HG02973 (cell line): ENCODE measurements around the gene TMEM143.

Source experiments
- ATAC-seq: cut with Tn5 transposase; IDR thresholded peaks from one replicate; pipeline ENCODE4 v1.9.1; 2021; ENCODE audit warnings: moderate library complexity; ENCODE audit not compliant: unreplicated experiment

The TMEM143 gene

DNA sequence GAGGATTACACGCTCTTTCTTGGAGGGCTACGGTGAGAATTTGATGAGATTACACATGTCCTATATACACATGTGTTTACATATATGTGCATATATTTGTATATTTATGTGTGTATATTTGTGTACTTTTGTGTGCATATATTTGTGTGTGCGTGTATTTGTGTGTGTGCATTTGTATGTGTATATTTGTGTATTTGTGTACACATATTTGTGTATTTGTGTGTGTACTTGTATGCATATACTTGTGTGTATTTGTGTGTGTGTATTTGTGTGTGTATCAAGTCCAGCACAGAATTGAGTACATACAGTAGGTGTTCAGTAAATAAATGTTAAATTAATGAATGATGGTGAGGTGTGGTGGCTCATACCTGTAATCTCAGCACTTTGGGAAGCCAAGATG is 1.8 kb downstream of the TMEM143 start:
- ATAC-seq, result no peak

DNA sequence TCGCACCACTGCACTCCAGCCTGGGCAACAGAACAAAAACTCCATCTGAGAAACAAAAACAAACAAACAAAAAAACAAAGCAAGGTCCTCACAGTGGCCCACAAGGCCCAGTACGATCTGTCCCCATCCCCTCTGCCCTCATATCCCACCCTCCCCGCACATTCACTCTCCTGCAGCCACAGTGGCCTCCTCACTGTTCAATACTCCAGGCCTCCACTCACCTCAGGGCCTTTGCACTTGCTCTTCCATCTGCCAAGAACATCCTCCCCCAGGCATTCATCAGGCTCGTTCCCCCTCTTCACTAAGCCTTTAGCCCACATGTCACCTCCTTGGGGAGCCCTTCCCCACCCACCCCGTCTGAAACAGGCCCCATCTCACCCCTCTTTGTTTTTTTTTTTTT is 4.6 kb downstream of the TMEM143 start:
- no peak for ATAC-seq

DNA sequence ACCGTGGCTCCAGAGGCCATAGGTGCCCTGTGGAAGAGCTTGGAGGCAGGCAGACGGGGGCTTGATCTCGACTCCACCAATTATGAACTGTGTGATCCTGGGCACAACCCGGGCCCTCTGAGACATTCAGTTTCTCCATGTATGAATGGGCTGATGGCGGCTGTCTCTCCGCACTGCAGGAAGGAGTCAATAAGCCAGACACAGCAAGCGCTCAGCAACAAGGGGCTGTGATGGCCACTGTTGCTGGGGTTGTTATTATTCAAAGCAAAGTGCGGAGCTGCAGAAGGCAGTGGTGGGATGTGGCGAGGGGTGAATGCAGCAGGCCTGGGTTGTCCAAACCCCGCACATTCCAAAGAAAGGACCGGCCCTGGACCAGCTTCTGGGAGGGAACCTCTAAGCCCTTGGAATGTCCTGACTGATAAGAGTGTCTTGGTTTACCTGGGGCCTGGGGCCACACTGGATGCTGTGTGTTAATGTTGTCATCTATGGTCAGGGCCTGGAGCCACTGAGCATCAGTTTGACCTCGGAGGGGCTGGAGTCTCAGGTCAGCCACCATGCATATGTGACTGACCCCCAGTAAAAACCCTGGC is 8.3 kb downstream of the TMEM143 start:
- ATAC-seq, result no peak

DNA sequence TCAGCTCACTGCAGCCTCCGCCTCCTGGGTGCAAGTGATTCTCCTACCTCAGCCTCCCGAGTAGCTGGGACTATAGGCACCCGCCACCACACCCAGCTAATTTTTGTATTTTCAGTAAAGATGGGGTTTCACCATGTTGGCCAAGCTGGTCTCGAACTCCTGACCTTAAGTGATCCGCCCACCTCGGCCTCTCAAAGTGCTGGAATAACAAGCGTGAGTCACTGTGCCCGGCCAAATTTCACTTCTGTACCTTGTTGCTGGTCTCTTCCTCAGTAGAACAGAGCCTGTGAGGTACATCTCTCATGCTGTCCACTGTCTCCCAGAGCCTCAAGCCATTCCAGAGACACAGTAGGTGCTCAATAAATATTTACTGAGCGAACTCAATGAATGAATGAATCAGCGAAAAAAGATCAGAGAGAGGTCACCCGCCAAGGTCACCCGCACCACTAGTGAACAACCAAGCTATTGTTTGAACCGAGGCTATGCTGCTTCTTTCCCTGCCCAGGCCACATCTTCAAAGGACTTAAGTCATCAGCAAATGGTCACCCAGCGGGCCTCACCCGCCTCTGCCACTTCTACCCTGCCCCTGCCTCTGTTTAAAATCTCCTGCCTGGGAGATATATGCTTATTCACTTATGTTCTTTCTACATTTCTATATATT is 9.3 kb downstream of the TMEM143 start:
- no peak for ATAC-seq

DNA sequence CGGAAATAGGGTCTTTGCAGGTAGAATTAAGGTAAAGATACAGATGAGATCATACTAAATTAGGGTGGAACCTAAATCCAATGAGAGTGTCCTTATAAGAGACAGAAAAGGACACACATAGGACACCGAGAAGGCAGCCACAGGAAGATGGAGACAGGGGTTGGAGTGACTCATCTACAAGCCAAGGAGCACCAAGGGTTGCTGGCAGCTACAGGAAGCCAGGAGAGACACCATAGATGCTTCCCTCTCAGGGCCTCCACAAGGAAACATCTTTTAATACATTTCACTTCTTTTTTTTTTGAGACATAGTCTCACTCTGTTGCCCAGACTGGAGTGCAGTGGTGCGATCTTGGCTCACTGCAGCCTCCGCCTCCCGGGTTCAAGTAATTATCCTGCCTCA is 10.1 kb downstream of the TMEM143 start:
- no peak for ATAC-seq

DNA sequence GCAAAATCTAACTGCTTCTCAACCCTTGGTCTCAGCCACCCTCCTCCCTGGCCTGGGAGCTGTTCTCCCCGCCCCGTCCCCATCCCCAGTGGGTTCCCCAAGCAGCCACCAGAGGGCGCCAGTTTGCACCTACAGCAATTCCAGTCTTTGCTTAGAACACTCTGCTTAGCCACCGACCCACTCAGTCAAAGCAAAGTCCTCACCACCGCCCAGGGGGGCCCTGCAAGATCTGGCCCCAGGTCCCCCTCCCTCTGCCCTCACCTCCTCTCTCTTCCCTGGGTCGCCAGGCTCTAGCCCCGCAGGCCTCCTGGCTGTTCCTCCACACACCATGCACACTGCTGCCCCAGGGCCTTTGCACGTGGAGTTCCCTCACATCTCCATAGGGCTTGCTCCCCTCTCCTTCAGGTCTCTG is 12.4 kb downstream of the TMEM143 start:
- ATAC-seq, result no peak

DNA sequence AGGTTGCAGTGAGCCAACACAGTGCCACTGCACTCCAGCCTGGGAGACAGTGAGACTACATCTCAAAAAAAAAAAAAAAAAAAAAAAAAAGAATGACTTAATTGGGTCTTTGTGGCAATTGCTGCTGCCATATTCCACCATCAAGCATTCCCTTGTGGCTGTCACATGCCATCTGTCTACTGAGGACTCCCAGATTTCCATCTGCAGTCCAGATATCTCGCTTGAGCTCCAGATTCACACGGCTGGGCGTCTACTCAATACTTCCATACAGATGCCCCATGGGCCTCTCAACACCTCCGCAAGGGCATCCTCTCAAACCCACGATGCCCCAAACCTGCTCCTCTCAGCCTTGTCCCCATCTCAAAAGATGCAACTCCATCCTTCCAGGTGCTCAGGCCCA is 12.9 kb downstream of the TMEM143 start:
- ATAC-seq, result no peak

DNA sequence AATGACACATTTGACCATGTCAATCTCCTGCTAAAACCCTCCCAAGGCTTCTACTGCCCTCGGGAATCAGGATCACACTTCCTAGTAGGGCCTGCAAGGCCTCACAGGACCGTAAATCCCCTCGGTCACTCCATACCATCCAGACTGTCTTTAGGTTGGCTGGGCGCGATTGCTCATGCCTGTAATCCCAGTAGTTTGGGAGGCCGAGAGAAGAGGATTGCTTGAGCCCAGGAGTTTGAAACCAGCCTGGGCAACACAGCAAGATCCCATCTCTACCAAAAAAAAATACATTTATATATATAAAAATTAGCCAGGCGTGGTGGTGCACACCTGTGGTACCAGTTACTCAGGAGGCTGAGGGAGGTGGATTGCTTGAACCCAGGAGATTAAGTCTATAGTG is 15.0 kb downstream of the TMEM143 start:
- ATAC-seq, result no peak

DNA sequence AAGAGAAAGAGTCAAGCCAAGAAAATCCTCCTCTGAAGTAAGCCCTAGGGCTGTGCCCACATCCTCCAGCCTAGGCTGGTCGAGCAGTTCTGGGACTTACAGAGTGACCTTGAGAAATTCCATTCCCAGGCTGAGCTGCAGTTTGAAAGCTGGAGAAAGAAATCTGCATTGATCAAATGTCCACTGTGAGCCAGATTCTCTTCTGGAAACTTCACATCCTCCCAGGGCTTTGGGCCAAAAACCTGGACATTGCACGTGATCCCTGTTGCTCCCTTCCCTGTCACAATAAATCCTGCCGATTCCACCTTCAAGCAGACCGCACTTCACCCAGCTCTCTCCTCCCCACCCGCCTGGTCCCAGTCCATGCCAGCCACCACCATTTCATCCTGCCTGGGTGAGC is 15.7 kb downstream of the TMEM143 start:
- ATAC-seq, result no peak

DNA sequence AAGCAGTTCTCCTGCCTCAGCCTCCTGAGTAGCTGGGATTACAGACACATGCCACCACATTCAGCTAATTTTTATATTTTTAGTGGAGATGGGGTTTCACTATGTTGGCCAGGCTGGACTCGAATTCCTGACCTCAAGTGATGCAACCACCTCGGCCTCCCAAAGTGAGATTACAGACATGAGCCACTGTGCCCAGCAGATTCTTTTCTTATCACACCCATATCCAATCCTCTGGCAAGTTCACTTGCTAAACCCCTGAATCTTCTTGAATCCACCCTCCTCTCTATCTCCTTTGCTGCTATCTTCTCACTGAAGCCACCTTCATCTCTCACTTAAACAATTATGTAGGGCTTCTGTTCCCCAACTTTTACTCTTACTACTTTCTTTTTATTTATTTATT is 17.5 kb downstream of the TMEM143 start:
- ATAC-seq, result no peak

DNA sequence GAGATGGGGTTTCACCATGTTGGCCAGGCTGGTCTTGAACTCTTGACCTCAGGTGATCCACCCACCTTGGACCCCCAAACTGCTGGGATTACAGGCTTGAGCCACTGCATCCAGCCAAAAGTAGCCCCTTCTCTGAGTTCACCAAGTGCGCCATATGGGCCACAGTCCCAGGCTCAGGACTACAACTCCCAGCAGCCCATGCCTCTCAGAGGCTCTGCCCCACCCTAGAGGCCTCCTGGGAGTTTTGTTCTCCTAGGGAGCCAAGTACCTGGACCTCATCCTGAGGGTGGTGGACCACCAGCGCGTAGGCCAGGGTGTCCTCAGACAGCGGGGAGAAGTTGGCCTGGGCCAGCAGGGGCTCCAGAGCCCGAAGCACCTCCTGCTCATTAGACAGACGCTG is 18.8 kb downstream of the TMEM143 start:
- no peak for ATAC-seq

DNA sequence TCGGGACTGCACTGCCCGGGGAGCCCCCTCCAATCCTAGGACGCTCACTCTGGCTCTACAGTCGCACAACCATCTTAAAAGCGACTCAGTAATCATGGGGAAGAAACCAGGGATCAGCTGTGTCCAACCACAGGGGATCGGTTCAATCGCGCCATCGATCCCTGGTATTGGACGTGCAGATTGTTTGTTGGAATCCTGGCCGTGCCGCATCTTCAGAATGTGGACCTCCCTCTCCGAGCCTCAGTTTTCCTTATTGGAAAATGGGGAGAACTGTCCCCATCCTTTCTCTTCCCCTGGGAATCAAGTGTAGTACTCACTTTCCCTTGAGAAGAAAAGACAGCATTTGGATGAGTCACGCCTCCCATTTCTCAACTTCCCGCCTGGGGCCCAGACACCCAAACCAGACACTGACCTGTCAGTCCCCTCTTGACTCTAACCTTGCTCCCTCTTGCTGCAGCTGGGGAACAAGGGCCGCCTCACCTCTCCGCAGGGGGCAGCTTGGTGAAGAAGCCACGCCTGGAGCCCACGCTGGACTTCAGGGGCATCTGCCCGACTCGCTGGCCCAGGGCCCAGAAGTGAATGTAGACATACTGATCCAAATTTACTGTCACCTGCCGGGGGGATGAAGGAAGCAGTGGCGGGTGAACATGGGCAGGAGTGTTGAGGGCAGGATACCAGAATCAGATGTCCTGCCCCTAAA is 20.7 kb downstream of the TMEM143 start:
- ATAC-seq, result no peak

DNA sequence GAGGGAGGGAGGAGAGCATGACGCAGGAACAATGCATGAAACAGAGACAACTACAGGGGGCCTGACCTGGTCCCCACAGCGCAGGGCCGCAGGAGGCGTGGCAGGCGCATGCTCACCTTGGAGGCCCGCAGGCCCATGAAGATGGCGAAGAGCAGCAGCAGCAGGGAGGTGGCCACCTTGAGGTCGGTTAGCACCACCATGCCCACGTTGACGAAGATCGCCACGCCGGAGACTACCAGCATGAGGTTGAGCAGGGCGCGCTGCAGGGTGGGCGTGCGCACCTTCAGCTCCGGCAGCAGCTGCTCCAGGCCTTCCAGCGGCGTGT is 21.4 kb downstream of the TMEM143 start:
- no peak for ATAC-seq

DNA sequence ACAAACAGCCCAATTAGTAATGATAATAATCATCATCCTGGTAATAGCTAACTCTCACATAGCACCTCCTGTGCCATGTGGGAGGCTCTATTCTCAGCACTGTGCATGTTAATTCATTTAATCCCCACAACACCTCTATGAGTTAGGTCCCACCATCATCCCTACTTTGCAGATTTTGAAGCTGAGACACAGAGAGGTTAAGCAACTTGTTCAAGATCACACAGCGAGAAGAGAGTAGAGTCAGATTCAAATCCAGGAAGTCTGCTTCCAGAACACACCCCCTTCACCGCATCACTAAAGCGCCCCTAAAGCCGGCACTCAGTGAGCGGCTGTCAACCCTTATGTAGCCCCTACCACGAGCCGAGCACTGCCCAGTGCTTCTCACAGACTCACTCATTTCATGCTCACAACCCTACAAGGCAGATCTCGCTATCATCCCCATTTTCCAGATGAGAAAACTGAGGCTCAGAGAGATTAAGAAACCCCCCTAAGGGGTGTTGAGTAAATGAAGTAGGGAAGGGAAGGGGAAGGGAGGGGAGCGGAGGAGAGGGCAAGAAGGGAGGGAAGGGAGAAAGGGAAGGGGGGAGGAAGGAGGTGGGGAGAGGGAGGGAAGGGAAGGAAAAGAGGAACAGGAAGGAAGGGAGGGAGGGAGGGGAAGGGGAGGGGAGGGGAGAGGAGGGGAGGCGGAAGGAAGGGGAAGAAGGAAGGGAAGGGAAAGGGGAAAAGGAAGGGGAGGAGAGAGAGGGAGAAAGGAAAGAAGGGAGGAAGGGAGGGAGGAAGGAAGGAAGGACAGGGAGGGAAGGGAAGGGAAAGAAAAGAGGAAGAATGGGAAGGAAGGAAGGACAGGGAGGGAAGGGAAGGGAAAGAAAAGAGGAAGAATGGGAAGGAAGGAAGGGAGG is 22.0 kb downstream of the TMEM143 start:
- ATAC-seq, result no peak

DNA sequence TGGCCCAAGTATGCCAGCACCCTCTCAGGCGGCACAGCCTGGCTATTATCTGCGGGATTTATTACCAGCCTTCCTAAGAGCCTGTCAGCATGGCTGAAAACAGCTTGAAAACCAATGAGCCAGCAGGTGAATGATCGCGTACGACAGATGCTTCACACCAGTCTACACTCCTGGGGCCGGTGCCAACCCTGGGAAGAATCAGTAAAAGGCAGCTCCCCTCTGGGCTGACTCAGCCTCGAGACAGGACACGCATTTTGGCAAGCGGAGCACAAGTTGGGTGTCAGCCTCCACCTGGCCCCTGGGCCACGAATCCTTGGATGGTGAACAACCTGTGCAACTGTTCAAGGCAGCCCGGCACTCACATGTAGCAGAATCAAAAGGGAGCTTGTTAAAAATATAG is 22.7 kb downstream of the TMEM143 start:
- ATAC-seq, result no peak

DNA sequence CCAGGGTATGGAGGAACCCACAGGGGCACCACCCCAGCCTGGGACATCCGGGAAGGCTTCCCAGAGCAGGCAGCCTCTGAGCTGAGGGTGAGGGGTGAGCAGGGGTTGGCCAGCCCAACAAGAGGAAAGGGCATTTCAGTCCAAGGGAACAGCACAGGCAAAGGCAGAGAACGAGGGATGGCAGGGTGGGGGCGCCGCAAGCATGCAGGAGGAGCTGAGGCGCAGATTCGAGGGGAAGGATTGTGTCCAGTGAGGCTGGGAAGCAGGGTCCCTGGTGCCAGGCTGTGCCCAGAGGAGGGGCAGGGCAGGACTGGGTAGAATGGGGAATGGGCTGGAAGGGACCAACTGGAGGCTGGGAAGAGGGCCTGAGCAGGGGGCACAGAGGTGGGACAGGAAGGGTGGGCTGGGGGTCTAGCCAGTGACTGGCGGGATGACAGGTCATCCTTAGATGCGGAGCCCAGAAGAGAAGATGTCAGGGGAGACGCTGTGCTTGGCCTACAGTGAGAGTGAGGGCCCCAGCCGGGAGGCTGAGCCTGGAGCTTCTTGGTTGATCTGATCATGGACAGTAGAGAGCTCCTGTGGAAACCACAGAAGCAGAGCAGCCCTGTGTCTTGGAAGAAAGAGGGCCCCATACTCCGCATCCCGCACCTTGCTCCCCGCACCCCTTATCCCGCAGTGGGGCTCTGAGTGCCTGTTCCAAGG is 24.8 kb downstream of the TMEM143 start:
- no peak for ATAC-seq

DNA sequence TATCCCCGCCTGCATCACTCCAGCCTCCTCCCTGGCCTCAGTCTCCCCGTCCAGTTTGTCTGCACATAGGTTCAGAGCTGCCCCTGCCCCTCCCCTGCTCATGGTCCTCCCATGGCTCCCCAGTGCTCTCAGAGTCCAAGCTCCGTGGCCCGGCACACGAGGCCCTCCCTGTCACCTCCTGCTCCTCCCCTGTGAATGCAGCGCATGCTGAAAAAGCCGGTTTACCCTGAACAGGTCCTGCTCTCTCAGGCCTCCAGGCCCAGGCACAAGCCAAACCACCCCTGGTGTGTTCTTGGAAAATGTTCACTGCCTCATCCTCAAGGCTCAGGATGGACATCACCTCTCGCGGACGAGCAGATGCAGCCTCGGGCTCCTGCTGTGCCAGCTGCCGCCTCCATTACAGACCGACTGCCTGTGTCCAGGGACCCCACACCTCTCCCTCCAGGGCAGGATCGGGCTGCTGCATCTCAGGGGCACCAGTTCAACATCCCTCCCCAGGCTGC is 25.4 kb downstream of the TMEM143 start:
- ATAC-seq, result no peak

DNA sequence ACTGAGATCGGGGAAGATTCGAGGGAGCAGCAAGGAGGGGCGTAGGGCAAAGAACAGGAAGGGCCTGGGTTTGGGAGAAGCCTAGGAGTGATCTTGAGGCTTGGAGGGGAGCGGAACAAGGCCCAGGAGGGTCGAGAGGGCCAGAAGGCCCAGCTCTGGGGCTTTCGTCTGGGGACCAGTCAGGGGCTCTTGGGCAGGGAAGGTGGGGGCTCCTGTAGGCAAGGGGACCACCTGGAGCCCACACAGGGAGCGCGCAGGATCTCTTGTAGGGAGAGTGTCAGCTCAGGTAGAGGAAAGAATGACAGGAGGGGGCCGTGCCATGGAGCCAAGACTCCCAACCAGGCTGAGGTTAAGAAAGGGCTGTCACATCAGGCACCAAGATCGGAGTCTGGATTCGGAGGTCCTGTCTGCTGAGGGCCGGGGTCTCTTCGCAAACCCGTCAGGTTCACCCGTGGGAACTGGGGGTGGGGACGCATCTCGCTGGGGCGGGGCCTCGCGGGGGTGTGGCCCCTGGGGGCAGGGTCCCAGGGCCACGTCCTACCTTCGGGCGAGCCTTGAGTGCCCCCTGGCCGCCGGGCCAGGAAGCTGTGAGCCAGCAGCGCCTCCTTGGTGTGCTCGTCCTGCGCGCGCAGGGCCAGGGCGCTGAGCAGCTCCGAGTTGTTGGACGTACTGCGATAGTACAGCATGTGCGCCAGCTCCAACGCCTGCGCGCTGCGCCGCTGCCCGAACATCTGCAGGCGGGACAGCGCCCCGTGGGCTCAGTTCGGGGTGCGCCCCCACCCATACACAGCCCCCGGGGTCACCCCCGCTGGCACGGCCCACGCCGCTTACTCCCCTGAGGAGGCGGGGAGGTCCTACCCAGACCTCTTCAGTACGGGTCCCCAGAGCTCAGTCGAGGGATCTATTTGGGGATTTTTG is 30.0 kb downstream of the TMEM143 start:
- ATAC-seq, result peak; percentile 49

DNA sequence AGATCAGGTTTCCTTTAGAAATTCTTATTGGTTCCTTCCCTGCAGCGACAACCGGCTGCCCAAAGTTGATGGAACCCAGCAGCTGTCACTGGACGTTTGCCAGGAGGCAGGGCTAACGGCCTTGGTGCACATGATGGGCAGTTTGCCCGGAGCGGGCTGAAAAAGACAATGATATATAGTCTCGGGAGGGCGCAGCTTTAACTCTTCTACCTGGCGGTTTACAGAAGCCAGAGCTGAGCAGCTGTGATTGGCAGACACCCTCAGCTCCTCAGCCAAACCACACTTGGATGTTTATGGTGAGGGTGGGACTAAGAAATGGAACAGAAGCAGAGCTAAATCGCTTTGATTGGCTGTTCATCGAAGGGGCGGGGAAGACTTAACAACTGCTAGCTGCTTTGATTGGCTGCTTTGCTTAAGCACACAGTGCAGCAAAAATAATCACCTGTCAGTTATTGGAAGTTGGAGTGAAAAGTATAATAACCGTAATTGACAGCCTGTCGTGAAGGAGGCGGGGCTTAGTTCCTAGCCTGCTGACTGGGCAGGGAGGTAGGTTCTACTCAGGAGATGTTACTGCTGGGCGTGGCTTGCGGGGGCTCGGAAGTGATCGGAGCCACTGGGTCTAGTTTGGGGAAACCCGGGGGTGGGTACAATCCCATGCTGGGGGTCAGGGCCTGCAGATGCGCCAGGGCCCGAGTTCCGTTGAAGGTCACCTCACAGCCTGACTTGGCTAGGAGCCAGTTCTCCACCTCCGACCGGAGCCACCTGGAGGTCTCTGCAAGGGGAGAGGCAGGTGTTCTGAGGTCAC is 30.9 kb downstream of the TMEM143 start:
- peak; percentile 50 for ATAC-seq
